ENCODE results near the gene ARMC5. TPM values are rescaled to one million over a fixed set of nuclear protein-coding genes. Genes with fewer than 3 reads are reported as not detected.

The ARMC5 gene
- total RNA-seq, 1 experiment from 2014 or later, result 8.8 TPM

- peaks cover 12% of the 10 kb centered on the region for H3K4me1 ChIP-seq (ENCODE audit: insufficient read depth, low read length, poor library complexity, severe bottlenecking)
- POLR2A ChIA-PET (ENCODE audit: low non-redundant PET), result interaction anchor here (0.5 kb wide), 1 partner anchor 55 kb away, joined by 10 read pairs; no protein-coding TSS in a partner anchor
- H3K27me3 ChIP-seq (replicated peaks; ENCODE audit: insufficient read depth, low read depth, low read length, poor library complexity), result no peaks in the 10 kb centered on the region
- no peak for DNase-seq (ENCODE audit: low spot score)
- no TSS peak for BruUV-seq (replicated peaks)
- CTCF ChIA-PET, result no interaction called here
- intact Hi-C loops (cut with micrococcal nuclease; ENCODE audit: unreplicated experiment), result no loop called here
- H3K4me3 ChIP-seq (ENCODE audit: low read depth, low read length, poor library complexity, severe bottlenecking), result no peak overlapping the region
- no peaks in the 10 kb centered on the region for H3K9me3 ChIP-seq (ENCODE audit: low read depth, low read length, poor library complexity, severe bottlenecking)
- H3K36me3 ChIP-seq (ENCODE audit: insufficient read depth, low read length, poor library complexity, severe bottlenecking), result peaks cover 10% of the 10 kb centered on the region
- TF ChIP-seq CTCF (conservative IDR thresholded peaks at IDR 0.05; ENCODE audit: low read depth, low read length) (no peak), EZH2 (IDR thresholded peaks at IDR 0.05; ENCODE audit: borderline replicate concordance, low read depth, low read length, poor library complexity, severe bottlenecking) (no peak)
- H3K27ac ChIP-seq (ENCODE audit: low read depth, low read length, poor library complexity, severe bottlenecking), result no peak overlapping the region
Observed at GRCh38 chr16:31489298-31489564, 29.9 kb downstream of the ARMC5 start.

GRCh38 chr16:31489616-31490584, 30.6 kb downstream of the ARMC5 start:
- intact Hi-C loops (cut with micrococcal nuclease; ENCODE audit: unreplicated experiment), result no loop called here
- ChIA-PET CTCF (no interaction called here), POLR2A (ENCODE audit: low non-redundant PET) (interaction anchor here (0.5 kb wide), 1 partner anchor 55 kb away, joined by 10 read pairs; no protein-coding TSS in a partner anchor)
- DNase-seq (ENCODE audit: low spot score), result no peak
- no peaks in the 10 kb centered on the region for H3K9me3 ChIP-seq (ENCODE audit: low read depth, low read length, poor library complexity, severe bottlenecking)
- BruUV-seq (replicated peaks), result TSS peak; percentile 32
- no peak overlapping the region for H3K27ac ChIP-seq (ENCODE audit: low read depth, low read length, poor library complexity, severe bottlenecking)
- peaks cover 12% of the 10 kb centered on the region for H3K4me1 ChIP-seq (ENCODE audit: insufficient read depth, low read length, poor library complexity, severe bottlenecking)
- H3K27me3 ChIP-seq (replicated peaks; ENCODE audit: insufficient read depth, low read depth, low read length, poor library complexity), result no peaks in the 10 kb centered on the region
- no peak for TF ChIP-seq CTCF (conservative IDR thresholded peaks at IDR 0.05; ENCODE audit: low read depth, low read length)
- TF ChIP-seq EZH2 (IDR thresholded peaks at IDR 0.05; ENCODE audit: borderline replicate concordance, low read depth, low read length, poor library complexity, severe bottlenecking), result no peak
- peaks cover 10% of the 10 kb centered on the region for H3K36me3 ChIP-seq (ENCODE audit: insufficient read depth, low read length, poor library complexity, severe bottlenecking)
- no peak overlapping the region for H3K4me3 ChIP-seq (ENCODE audit: low read depth, low read length, poor library complexity, severe bottlenecking)

GRCh38 chr16:31491778-31492418, 32.6 kb downstream of the ARMC5 start:
- CTCF ChIA-PET, result no interaction called here
- POLR2A ChIA-PET (ENCODE audit: low non-redundant PET), result no interaction called here
- Histone ChIP-seq H3K4me1 (ENCODE audit: insufficient read depth, low read length, poor library complexity, severe bottlenecking) (peaks cover 12% of the 10 kb centered on the region), H3K27ac (ENCODE audit: low read depth, low read length, poor library complexity, severe bottlenecking) (no peak overlapping the region), H3K4me3 (ENCODE audit: low read depth, low read length, poor library complexity, severe bottlenecking) (no peak overlapping the region), H3K27me3 (replicated peaks; ENCODE audit: insufficient read depth, low read depth, low read length, poor library complexity) (no peaks in the 10 kb centered on the region), H3K36me3 (ENCODE audit: insufficient read depth, low read length, poor library complexity, severe bottlenecking) (peaks cover 10% of the 10 kb centered on the region), H3K9me3 (ENCODE audit: low read depth, low read length, poor library complexity, severe bottlenecking) (no peaks in the 10 kb centered on the region)
- DNase-seq (ENCODE audit: low spot score), result no peak
- intact Hi-C loops (cut with micrococcal nuclease; ENCODE audit: unreplicated experiment), result no loop called here
- no TSS peak for BruUV-seq (replicated peaks)
- TF ChIP-seq EZH2 (IDR thresholded peaks at IDR 0.05; ENCODE audit: borderline replicate concordance, low read depth, low read length, poor library complexity, severe bottlenecking), result no peak
- no peak for TF ChIP-seq CTCF (conservative IDR thresholded peaks at IDR 0.05; ENCODE audit: low read depth, low read length)

Data from A673 (cell line).